ENCODE results near the gene DNM1L.

DNM1L gene

DNA sequence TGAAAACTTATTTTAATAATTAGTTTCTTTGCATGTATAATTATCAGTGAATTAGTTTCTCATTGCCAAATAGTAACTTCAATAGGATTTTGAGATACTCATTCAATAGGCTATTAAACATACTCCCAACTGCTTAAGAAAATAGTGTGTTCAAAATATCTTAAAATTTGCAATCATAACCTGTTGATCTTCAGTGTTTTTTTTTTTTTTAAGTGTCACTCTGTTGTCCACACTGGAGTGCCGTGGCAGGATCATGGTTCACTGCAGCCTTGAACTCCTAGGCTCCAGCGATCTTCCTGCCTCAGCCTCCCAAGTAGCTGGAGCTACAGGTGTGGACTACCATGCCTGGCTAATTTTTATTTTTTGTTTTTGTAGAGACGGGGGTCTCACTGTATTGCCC, 78.1 kb downstream of the DNM1L start:
- DNase-seq, result no peak

DNA sequence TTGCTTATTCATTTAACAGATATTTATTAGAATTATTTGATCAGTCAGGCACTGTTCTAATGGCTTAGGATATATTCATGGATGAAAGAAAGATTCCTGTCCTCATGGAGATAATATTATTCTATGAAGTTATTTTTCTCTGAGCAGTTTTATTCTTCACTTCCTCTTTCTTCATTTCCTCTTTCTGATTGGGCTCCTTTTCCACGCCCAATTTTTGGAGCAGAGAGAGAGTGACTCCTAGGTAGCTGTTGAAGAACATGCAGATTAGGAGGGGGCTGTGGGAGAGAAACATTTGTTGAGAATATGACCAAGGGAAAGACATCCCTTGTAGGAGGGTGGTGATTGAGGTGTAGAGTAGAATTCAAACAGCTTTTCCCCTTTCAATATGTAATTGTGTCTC, 82.6 kb downstream of the DNM1L start:
- DNase-seq, result no peak

- DNase-seq, result no peak
Observed at GRCh38 chr12:32765906-32766305, 86.8 kb downstream of the DNM1L start.

GRCh38 chr12:32768518-32768917, 89.4 kb downstream of the DNM1L start:
- DNase-seq, result no peak

GRCh38 chr12:32770141-32770540, 91.0 kb downstream of the DNM1L start:
- DNase-seq, result no peak

DNA sequence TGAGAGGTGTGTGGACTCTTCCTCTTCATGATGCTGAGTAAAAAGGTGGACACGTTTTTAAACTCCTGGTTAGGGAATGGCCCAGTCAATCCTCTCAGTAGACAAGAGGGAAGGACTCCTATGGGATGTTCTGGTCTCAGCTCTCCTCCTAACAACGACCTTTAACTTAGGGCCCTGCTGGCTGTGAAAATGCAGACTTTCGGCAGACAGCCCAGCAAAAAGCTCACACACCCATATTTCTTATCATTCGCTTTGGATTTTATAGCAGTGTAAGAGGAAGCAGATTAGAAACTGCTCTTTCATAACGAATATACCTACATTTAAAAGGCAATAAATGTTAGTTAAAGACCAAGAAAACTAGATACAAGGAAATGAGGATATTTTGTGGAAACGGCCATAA, 94.6 kb downstream of the DNM1L start:
- DNase-seq, result no peak

DNA sequence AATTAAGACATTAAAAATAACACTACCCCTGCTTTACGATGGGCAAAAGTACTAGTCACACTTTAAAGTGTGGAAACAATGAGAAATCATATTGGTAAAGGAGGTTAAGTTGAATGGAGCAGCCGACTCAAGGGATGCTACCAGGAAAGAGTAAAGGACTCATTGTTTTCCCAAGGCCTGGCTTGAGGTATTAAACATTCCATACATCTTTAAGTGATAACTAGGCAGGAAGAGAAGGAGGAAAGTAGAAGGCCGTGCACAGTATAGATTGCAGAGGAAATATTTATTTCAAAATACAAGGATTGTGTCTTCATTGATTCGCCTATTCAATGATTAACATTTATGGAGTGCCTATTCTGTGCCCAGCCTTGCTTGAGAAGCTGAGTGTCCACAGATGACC, 97.2 kb downstream of the DNM1L start:
- DNase-seq, result no peak

GRCh38 chr12:32777159-32777558, 98.1 kb downstream of the DNM1L start:
- no peak for DNase-seq

- no peak for DNase-seq
Observed at GRCh38 chr12:32777691-32778175, 98.6 kb downstream of the DNM1L start.

DNA sequence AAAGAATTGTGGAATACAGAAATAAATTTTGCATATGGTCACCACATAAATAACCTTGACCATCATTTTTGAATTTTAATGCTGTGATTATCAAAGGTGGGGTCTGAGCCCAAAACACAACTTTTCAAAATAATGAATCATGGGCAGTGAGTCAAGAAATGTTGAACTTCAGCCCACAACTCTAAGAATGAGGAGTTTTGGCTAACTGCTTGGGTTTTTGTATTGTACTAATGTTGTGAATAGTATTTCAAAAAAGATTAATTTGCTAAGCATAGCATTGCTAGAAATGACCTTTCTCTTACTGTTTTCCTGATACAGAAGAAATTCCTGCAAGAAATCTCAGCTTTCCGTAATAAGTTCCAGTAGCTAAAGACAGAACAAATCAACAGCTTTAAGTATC, 101.0 kb downstream of the DNM1L start:
- DNase-seq, result no peak

DNA sequence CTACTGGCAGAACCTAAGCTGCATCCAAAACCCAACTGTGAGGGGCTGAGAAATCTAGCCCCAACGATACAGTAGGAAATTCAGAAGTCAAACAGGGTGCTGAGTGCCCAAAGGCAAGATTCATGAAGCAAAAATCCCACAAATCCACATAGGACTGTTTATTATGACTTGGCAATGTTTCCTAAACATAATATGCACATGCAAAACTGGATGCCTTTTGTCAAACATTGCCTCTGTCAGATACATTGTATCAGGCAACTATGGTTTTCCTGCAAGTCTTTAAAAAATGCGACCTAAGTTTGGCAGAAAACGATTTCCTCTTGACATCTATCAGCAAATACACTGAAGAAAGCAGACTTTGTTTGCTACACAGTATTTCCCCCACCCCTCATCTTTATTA, 103.9 kb downstream of the DNM1L start:
- DNase-seq, result no peak

- DNase-seq, result no peak
Observed at GRCh38 chr12:32785557-32785956, 106.5 kb downstream of the DNM1L start.

DNA sequence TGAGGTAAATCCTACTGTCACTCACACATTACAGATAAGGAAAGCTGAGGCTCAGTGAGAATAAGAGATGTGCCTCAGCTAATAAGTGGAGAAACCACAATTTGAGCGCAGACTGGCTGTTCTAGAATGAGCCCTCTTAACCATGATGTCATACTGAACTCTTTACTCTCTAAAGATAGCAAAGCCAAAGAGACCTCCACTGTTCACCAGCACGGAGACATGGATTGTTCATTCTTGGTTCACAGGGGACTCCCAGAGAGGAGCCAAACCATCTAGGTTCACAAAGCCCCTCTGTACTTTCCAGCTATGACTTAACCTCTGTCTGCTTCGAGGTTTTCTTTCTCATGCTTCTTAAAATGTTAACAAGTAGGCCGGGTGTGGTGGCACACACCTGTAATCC, 109.3 kb downstream of the DNM1L start:
- DNase-seq, result no peak

DNA sequence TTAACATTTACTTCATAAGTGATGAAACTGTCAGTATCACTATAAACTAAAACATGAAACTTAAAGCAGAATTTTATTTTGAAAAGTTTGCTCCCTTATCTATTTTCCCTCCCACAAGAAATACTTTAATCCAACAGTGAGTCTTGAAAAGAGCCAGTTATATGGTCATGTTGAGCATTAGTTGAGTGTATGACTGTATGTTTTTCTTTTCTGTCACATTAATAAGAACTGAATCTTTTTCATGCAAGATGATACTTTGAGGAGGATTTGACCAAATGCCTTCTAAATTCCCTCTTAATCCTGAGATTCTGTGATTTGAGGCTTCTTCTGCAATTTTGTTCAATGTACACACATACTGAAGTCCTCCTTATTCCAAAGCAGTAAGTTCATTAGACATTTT, 110.3 kb downstream of the DNM1L start:
- no peak for DNase-seq

- no peak for DNase-seq
Observed at GRCh38 chr12:32789916-32790315, 110.8 kb downstream of the DNM1L start.

DNA sequence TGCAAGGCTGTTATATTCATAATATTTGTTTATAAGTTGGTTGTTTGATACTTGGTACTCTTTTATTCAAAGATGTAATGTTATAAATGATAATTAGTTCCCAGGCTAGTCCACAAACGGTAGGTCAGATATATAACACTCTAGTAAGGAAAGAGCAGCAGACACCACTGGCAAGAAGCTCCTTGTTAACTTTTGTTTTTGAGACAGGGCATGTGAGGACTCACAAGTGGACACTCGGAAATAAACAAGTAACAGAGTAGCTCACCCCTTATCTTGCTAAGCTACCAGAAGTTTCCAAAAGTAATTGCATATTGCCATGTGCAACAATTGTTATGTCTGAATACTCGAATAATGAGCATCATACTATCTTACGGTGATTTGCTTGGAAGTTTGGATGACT, 115.2 kb downstream of the DNM1L start:
- no peak for DNase-seq
